IMR-90 (cell line): ENCODE measurements around the gene AOC2. TPM values are rescaled to one million over a fixed set of nuclear protein-coding genes. Genes with fewer than 3 reads are reported as not detected.

ENCODE experiments used
- ATAC-seq: fragments of 200-7000 bp; cut with Tn5 transposase; 2 replicates; pipeline ENCODE4 v1.9.1; 2020; ENCODE audit warnings: low read depth, mild to moderate bottlenecking, moderate library complexity
- BruUV-seq: library from RNA; stranded (reverse); fragments of 400-500 nt; replicated peaks from 2 replicates; lab custom pipeline; 2021; lab: Mats Ljungman, UMichigan
- CTCF ChIA-PET: fragments of 300-600 bp; formaldehyde crosslinking; extraction: SDS; loops from one replicate; lab custom pipeline; 2021; ENCODE audit warnings: antibody characterized with exemption; lab: Yijun Ruan, JAX
- POLR2A ChIA-PET: fragments of 300-600 bp; sonication (Branson Sonifier 250); formaldehyde crosslinking; loops from one replicate; lab custom pipeline; 2022; ENCODE audit warnings: antibody characterized with exemption; ENCODE audit not compliant: unreplicated experiment; lab: Charles Lee
- DNase-seq: peaks from one replicate; pipeline ENCODE4 v3.0.0; 2013
- H2AFZ ChIP-seq: replicated peaks from 2 replicates; pipeline ENCODE3; 2013; ENCODE audit warnings: low read length, mild to moderate bottlenecking; ENCODE audit not compliant: poor library complexity
- H2AK5ac ChIP-seq: 2 replicates; pipeline ENCODE4 v1.6.1; 2013; ENCODE audit warnings: low read depth, low read length, inconsistent platforms
- H2AK9ac ChIP-seq: replicated peaks from 2 replicates; pipeline ENCODE3; 2013; ENCODE audit warnings: mild to moderate bottlenecking, low read depth, low read length, moderate library complexity; ENCODE audit not compliant: poor library complexity
- H2BK120ac ChIP-seq: 2 replicates; pipeline ENCODE4 v1.6.1; 2013; ENCODE audit warnings: low read depth, low read length, inconsistent platforms
- H2BK15ac ChIP-seq: 3 replicates; pipeline ENCODE4 v1.6.1; 2013; ENCODE audit warnings: low read depth, low read length, inconsistent platforms
- H2BK20ac ChIP-seq: 2 replicates; pipeline ENCODE4 v1.6.1; 2013; ENCODE audit warnings: low read depth, mild to moderate bottlenecking, inconsistent platforms, low read length, moderate library complexity
- H2BK5ac ChIP-seq: 2 replicates; pipeline ENCODE4 v1.6.1; 2013; ENCODE audit warnings: mild to moderate bottlenecking, low read depth, low read length, inconsistent platforms; ENCODE audit not compliant: poor library complexity, severe bottlenecking
- H3K14ac ChIP-seq: replicated peaks from 2 replicates; pipeline ENCODE4 v1.6.1; 2013; ENCODE audit warnings: low read depth, low read length, inconsistent platforms
- H3K18ac ChIP-seq: 2 replicates; pipeline ENCODE4 v1.6.1; 2013; ENCODE audit warnings: low read depth, low read length, control low read depth
- H3K23ac ChIP-seq: 2 replicates; pipeline ENCODE4 v1.6.1; 2013; ENCODE audit warnings: low read depth, low read length, inconsistent platforms
- H3K27ac ChIP-seq: 2 replicates; pipeline ENCODE4 v1.5.1; 2013; ENCODE audit warnings: mild to moderate bottlenecking, control low read depth, low read length; ENCODE audit not compliant: insufficient read depth
- H3K27me3 ChIP-seq: 2 replicates; pipeline ENCODE4 v1.6.1; 2013; ENCODE audit warnings: low read length; ENCODE audit not compliant: control insufficient read depth, insufficient read depth
- H3K36me3 ChIP-seq: 2 replicates; pipeline ENCODE4 v1.6.1; 2013; ENCODE audit warnings: low read length, mixed read lengths; ENCODE audit not compliant: control insufficient read depth, insufficient read depth
- H3K4ac ChIP-seq: 2 replicates; pipeline ENCODE4 v1.6.1; 2013; ENCODE audit warnings: low read depth, low read length, inconsistent platforms
- H3K4me1 ChIP-seq: 2 replicates; pipeline ENCODE4 v1.6.1; 2013; ENCODE audit warnings: low read length, mixed read lengths; ENCODE audit not compliant: control insufficient read depth, insufficient read depth
- H3K4me2 ChIP-seq: 2 replicates; pipeline ENCODE4 v1.6.1; 2013; ENCODE audit warnings: low read depth, mild to moderate bottlenecking, control low read depth, low read length, moderate library complexity
- H3K4me3 ChIP-seq: 2 replicates; pipeline ENCODE4 v1.5.1; 2013; ENCODE audit warnings: low read depth, mild to moderate bottlenecking, control low read depth, low read length, moderate library complexity; ENCODE audit not compliant: insufficient read depth
- H3K56ac ChIP-seq: 2 replicates; pipeline ENCODE4 v1.6.1; 2013; ENCODE audit warnings: low read length, inconsistent platforms; ENCODE audit not compliant: insufficient read depth; ENCODE audit errors: extremely low read depth
- H3K79me1 ChIP-seq, 2 experiments: 2 replicates each; pipeline ENCODE4 v1.6.1; 2013; ENCODE audit warnings: low read length in 2 of 2, inconsistent platforms in 1 of 2, low read depth in 1 of 2
- H3K9ac ChIP-seq: 2 replicates; pipeline ENCODE4 v1.6.1; 2013; ENCODE audit warnings: low read depth, low read length, control low read depth
- H3K9me1 ChIP-seq: 2 replicates; pipeline ENCODE4 v1.6.1; 2013; ENCODE audit warnings: low read length, inconsistent platforms; ENCODE audit not compliant: insufficient read depth
- H3K9me3 ChIP-seq: 2 replicates; pipeline ENCODE4 v1.6.1; 2013; ENCODE audit warnings: low read length; ENCODE audit not compliant: control insufficient read depth, insufficient read depth
- H4K20me1 ChIP-seq: 2 replicates; pipeline ENCODE4 v1.6.1; 2013; ENCODE audit warnings: low read length, inconsistent platforms; ENCODE audit not compliant: insufficient read depth
- H4K5ac ChIP-seq: 2 replicates; pipeline ENCODE4 v1.6.1; 2013; ENCODE audit warnings: mild to moderate bottlenecking, low read depth, low read length, control low read depth
- H4K8ac ChIP-seq, 2 experiments: 2 replicates each; pipeline ENCODE4 v1.6.1; 2013; ENCODE audit warnings: low read depth in 2 of 2, low read length in 2 of 2, control low read depth in 1 of 2, inconsistent platforms in 1 of 2
- H4K91ac ChIP-seq: 2 replicates; pipeline ENCODE4 v1.6.1; 2013; ENCODE audit warnings: low read depth, low read length, inconsistent platforms; ENCODE audit not compliant: insufficient read depth
- CHD1 ChIP-seq: IDR thresholded peaks from 2 replicates; pipeline ENCODE4 v1.6.1; 2012; ENCODE audit warnings: low read depth, low read length, improper control_type of control experiment
- CTCF ChIP-seq: conservative IDR thresholded peaks from 2 replicates; pipeline ENCODE4 v1.5.1; 2012; ENCODE audit warnings: mild to moderate bottlenecking, low read depth, low read length, improper control_type of control experiment
- ELK1 ChIP-seq: fragments of 150-350 bp; IDR thresholded peaks from 2 replicates; pipeline ENCODE4 v1.6.1; 2016; ENCODE audit warnings: low read depth, mild to moderate bottlenecking, low read length, moderate library complexity, borderline replicate concordance
- MAZ ChIP-seq: IDR thresholded peaks from 2 replicates; pipeline ENCODE4 v1.6.1; 2012; ENCODE audit warnings: low read depth, mild to moderate bottlenecking, low read length, improper control_type of control experiment, moderate library complexity, borderline replicate concordance
- MXI1 ChIP-seq: IDR thresholded peaks from 2 replicates; pipeline ENCODE4 v1.6.1; 2012; ENCODE audit warnings: low read depth, mild to moderate bottlenecking, low read length, moderate library complexity, borderline replicate concordance
- RAD21 ChIP-seq: IDR thresholded peaks from 2 replicates; pipeline ENCODE4 v1.6.1; 2012; ENCODE audit warnings: low read length, improper control_type of control experiment
- RFX5 ChIP-seq: IDR thresholded peaks from 2 replicates; pipeline ENCODE4 v1.8.0; 2012; ENCODE audit warnings: low read depth, mild to moderate bottlenecking, low read length, moderate library complexity
- WGBS, 2 experiments: methylation state at CpG; one replicate each; pipeline versions ENCODE4 v1.1.5 to v1.1.7; 2013; ENCODE audit warnings: missing lambda C conversion rate in 2 of 2; ENCODE audit not compliant: insufficient read length in 1 of 2; ENCODE audit errors: extremely low coverage in 2 of 2; 5-methylcytosine and 5-hydroxymethylcytosine counted together
- dilution Hi-C: fragments of 300-500 bp; cut with HindIII; formaldehyde crosslinking; loops from one replicate; pipeline ENCODE4 v1.14.3; 2018; ENCODE audit warnings: low sequenced_read_pairs; ENCODE audit not compliant: unreplicated experiment
- in situ Hi-C: fragments of 300-500 bp; cut with MboI; formaldehyde crosslinking; loops from 3 replicates; pipeline ENCODE4 v1.14.3; 2019; ENCODE audit warnings: low sequenced_read_pairs, inconsistent platforms, mixed read lengths
- intact Hi-C: fragments of 100-400 bp; cut with micrococcal nuclease; formaldehyde crosslinking; loops from 2 replicates; pipeline ENCODE4 v1.10.0; 2022
- polyA plus RNA-seq, 3 experiments: library from polyadenylated mRNA; depleted of rRNA; stranded (reverse); fragments of >200 nt; gene quantifications; 2 replicates each; pipeline ENCODE4 v1.2.3, GENCODE V29; 2012; ENCODE audit warnings: low replicate concordance in 1 of 3
- total RNA-seq: library from RNA; depleted of rRNA; stranded (reverse); fragments of >200 nt; gene quantifications from 2 replicates; pipeline ENCODE4 v1.2.3, GENCODE V29; 2012

AOC2 gene
- total and polyA plus RNA-seq, 2 of the 4 experiments (the other 2 are of a cell fraction), result 0.36 to 0.41 TPM

- dilution Hi-C loops (no loop called here), intact Hi-C loops (no loop called here), in situ Hi-C loops (no loop called here)
- Histone ChIP-seq H3K79me1 (peaks cover 2 to 6% of the 10 kb centered on the region in 2 experiments; a peak in 3 of 4 replicates), H4K8ac (no peak overlapping the region), H3K4me3 (no peak overlapping the region), H4K20me1 (no peaks in the 10 kb centered on the region), H3K4me2 (no peak overlapping the region; the same call in 1 of the 2 replicates), H3K18ac (no peak overlapping the region), H3K14ac (no peak overlapping the region), H3K56ac (no peak overlapping the region), H3K9ac (no peak overlapping the region), H3K9me3 (no peaks in the 10 kb centered on the region), H2AK5ac (no peak overlapping the region), H4K91ac (no peak overlapping the region), H3K4me1 (peaks cover 3% of the 10 kb centered on the region; the same call in 1 of the 2 replicates), H3K4ac (no peak overlapping the region), H2AK9ac (no peak overlapping the region), H2BK15ac (no peak overlapping the region), H2BK20ac (no peak overlapping the region), H3K23ac (no peak overlapping the region), H3K27ac (peak overlapping the region; percentile 11; the same call in 1 of the 2 replicates), H3K36me3 (no peaks in the 10 kb centered on the region), H4K5ac (no peak overlapping the region), H2BK5ac (no peak overlapping the region), H2BK120ac (no peak overlapping the region), H2AFZ (no peak overlapping the region), H3K9me1 (0 out of 2 replicates have a peak, but pooled peaks cover 3% of the 10 kb centered on the region), H3K27me3 (no peaks in the 10 kb centered on the region)
- ATAC-seq (peak; percentile 12), DNase-seq (peak; percentile 35)
- WGBS, 2 experiments, result no CpG with 5 or more reads among the region's 2 CpGs
- CTCF ChIA-PET, result no interaction called here
- no TSS peak for BruUV-seq
- TF ChIP-seq MAZ (no peak), ELK1 (no peak), RAD21 (no peak), MXI1 (no peak), CHD1 (no peak), CTCF (no peak), RFX5 (no peak)
- POLR2A ChIA-PET, result interaction anchor here (0.6 kb wide), 1 partner anchor 156 kb away, joined by 6 read pairs; no protein-coding TSS in a partner anchor
These were observed 41.1 kb upstream of the AOC2 start for GRCh38 chr17:42803074-42803883.
